ENCODE data around the gene TIGD2.
"Not testable (repeated sequence)": the region's sequence is repeated elsewhere in the genome, so short reads cannot be mapped to it uniquely, and the experiment has no call there.

The TIGD2 gene

GRCh38 chr4:89136525-89136924, 25.2 kb downstream of the TIGD2 start:
- no peaks in the 10 kb centered on the region for H3K4me1 Mint-ChIP-seq (ENCODE audit: low read depth)
- no peak for DNase-seq
- no peak overlapping the region for H3K27ac Mint-ChIP-seq
- H3K27me3 Mint-ChIP-seq, result no peaks in the 10 kb centered on the region
- H3K9me3 Mint-ChIP-seq, result no peaks in the 10 kb centered on the region
- H3K4me3 Mint-ChIP-seq, result no peak overlapping the region
- H3K36me3 Mint-ChIP-seq (ENCODE audit: low read depth), result no peaks in the 10 kb centered on the region

GRCh38 chr4:89137231-89137630, 25.9 kb downstream of the TIGD2 start:
- no peaks in the 10 kb centered on the region for H3K27me3 Mint-ChIP-seq
- no peaks in the 10 kb centered on the region for H3K36me3 Mint-ChIP-seq (ENCODE audit: low read depth)
- H3K27ac Mint-ChIP-seq, result no peak overlapping the region
- no peak overlapping the region for H3K4me3 Mint-ChIP-seq
- DNase-seq, result no peak
- no peaks in the 10 kb centered on the region for H3K9me3 Mint-ChIP-seq
- H3K4me1 Mint-ChIP-seq (ENCODE audit: low read depth), result no peaks in the 10 kb centered on the region

- H3K4me3 Mint-ChIP-seq, result no peak overlapping the region
- H3K36me3 Mint-ChIP-seq (ENCODE audit: low read depth), result no peaks in the 10 kb centered on the region
- no peaks in the 10 kb centered on the region for H3K9me3 Mint-ChIP-seq
- no peak for DNase-seq
- H3K4me1 Mint-ChIP-seq (ENCODE audit: low read depth), result no peaks in the 10 kb centered on the region
- no peaks in the 10 kb centered on the region for H3K27me3 Mint-ChIP-seq
- no peak overlapping the region for H3K27ac Mint-ChIP-seq
These were observed 26.4 kb downstream of the TIGD2 start for GRCh38 chr4:89137695-89138094.

DNA sequence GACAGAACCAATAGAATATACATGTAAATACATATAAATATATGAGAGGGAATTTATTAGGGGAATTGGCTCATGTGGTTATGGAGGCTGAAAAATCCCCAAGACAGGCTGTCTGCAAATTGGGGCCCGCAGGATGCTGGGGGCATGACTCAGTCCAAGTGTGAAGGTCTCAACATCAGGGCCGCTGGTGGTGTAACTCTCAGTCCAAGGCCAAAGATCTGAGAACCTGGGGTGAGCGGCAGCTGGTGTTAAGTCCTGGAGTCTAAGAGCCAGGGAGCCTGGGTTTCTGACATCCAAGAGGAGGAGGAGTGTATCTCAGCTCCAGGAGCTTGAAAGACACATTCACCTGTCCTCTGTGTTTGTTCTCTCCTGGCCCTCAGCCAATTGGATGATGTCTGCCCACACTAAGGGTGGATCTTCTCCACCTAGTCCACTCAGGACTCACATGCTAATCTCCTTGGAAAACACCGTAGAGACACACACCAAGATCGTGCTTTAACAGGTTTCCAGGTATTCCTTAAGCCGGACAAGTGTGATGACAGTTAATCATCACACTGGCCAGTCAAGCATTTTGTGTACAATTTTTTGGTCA, 28.9 kb downstream of the TIGD2 start:
- no peak overlapping the region for H3K27ac Mint-ChIP-seq
- H3K27me3 Mint-ChIP-seq, result no peaks in the 10 kb centered on the region
- H3K4me1 Mint-ChIP-seq (ENCODE audit: low read depth), result no peaks in the 10 kb centered on the region
- DNase-seq, result no peak
- H3K9me3 Mint-ChIP-seq, result no peaks in the 10 kb centered on the region
- no peaks in the 10 kb centered on the region for H3K36me3 Mint-ChIP-seq (ENCODE audit: low read depth)
- H3K4me3 Mint-ChIP-seq, result no peak overlapping the region

- no peak overlapping the region for H3K27ac Mint-ChIP-seq
- no peaks in the 10 kb centered on the region for H3K27me3 Mint-ChIP-seq
These were observed 31.6 kb downstream of the TIGD2 start for GRCh38 chr4:89142691-89143669.

GRCh38 chr4:89144652-89145051, 33.3 kb downstream of the TIGD2 start:
- H3K27me3 Mint-ChIP-seq; H3K9me3 Mint-ChIP-seq; DNase-seq; H3K4me3 Mint-ChIP-seq; H3K4me1 Mint-ChIP-seq (ENCODE audit: low read depth); H3K36me3 Mint-ChIP-seq (ENCODE audit: low read depth); H3K27ac Mint-ChIP-seq: not testable (repeated sequence)

More at GRCh38 chr4:89142691-89143669, 31.6 kb downstream of the TIGD2 start:
- Mint-ChIP-seq H3K4me1 (ENCODE audit: low read depth) (no peaks in the 10 kb centered on the region), H3K36me3 (ENCODE audit: low read depth) (no peaks in the 10 kb centered on the region), H3K4me3 (no peak overlapping the region), H3K9me3 (no peaks in the 10 kb centered on the region)
- DNase-seq, result no peak

GRCh38 chr4:89146196-89146595, 34.9 kb downstream of the TIGD2 start:
- Mint-ChIP-seq H3K27ac (no peak overlapping the region), H3K27me3 (no peaks in the 10 kb centered on the region), H3K4me1 (ENCODE audit: low read depth) (no peaks in the 10 kb centered on the region), H3K4me3 (no peak overlapping the region), H3K36me3 (ENCODE audit: low read depth) (no peaks in the 10 kb centered on the region), H3K9me3 (peaks cover 3% of the 10 kb centered on the region)
- no peak for DNase-seq

DNA sequence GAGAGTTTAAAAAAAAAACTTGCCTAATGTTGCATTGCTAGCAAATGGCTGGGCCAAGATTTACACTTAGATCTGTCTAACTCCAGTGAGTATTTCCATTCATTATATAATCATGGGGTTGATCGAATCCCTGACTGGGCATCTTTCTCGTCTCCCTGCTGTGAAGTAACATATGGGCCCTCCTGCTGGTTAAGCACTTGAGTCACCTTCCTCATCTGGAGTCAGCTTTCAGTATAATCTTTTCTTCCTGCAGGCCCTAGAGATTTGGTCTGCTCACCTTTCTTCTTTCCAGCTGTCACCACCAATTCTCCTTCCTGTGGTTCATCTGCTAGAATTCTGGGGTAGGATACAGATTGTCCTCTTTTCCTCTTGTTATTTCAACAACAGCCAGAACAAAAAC, 41.6 kb downstream of the TIGD2 start:
- H3K9me3 Mint-ChIP-seq, result peaks cover 3% of the 10 kb centered on the region
- no peak overlapping the region for H3K4me3 Mint-ChIP-seq
- no peaks in the 10 kb centered on the region for H3K4me1 Mint-ChIP-seq (ENCODE audit: low read depth)
- no peak overlapping the region for H3K27ac Mint-ChIP-seq
- H3K27me3 Mint-ChIP-seq, result peaks cover 2% of the 10 kb centered on the region
- no peak for DNase-seq
- H3K36me3 Mint-ChIP-seq (ENCODE audit: low read depth), result no peaks in the 10 kb centered on the region

DNA sequence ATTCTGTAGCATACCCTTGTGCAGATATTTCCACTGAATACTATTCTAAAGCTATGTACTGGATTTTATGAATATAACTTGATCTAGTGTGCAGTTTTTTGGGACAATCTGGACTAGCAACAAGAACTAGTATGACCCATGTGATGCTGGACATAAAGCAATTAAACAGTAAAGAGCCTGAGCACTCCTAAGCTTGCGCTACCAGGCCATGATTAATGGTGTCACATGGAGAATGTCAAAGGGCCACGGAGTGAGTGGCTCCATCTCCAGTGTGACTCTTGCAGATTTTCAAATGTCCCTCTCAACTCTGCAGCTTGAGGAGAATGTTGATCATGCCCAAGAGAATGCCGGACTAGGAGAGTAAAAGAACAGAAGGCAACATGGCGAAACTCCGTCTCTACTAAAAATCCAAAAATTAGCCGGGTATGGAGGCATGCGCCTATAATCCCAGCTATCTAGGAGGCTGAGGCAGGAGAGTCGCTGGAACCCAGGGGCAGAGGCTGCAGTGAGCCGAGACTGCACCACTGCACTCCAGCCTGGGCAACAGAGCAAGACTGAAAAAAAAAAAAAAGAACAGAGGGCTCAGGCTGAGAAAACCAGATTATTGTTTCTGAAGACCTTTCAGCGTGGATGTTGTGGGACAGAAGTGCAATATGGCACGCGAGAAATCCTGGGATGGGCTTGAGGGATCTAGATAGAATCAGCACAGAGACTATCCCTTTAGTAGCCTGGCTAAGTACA, 45.0 kb downstream of the TIGD2 start:
- no peaks in the 10 kb centered on the region for H3K4me1 Mint-ChIP-seq (ENCODE audit: low read depth)
- H3K27me3 Mint-ChIP-seq, result peaks cover 2% of the 10 kb centered on the region
- no peaks in the 10 kb centered on the region for H3K9me3 Mint-ChIP-seq
- no peak overlapping the region for H3K27ac Mint-ChIP-seq
- no peak overlapping the region for H3K4me3 Mint-ChIP-seq
- DNase-seq, result no peak
- H3K36me3 Mint-ChIP-seq (ENCODE audit: low read depth), result no peaks in the 10 kb centered on the region

- Mint-ChIP-seq H3K4me3 (no peak overlapping the region), H3K4me1 (ENCODE audit: low read depth) (no peaks in the 10 kb centered on the region), H3K27me3 (peaks cover 2% of the 10 kb centered on the region), H3K27ac (no peak overlapping the region), H3K36me3 (ENCODE audit: low read depth) (no peaks in the 10 kb centered on the region), H3K9me3 (no peaks in the 10 kb centered on the region)
- DNase-seq, result no peak
These were observed 46.2 kb downstream of the TIGD2 start for GRCh38 chr4:89157488-89158024.

DNA sequence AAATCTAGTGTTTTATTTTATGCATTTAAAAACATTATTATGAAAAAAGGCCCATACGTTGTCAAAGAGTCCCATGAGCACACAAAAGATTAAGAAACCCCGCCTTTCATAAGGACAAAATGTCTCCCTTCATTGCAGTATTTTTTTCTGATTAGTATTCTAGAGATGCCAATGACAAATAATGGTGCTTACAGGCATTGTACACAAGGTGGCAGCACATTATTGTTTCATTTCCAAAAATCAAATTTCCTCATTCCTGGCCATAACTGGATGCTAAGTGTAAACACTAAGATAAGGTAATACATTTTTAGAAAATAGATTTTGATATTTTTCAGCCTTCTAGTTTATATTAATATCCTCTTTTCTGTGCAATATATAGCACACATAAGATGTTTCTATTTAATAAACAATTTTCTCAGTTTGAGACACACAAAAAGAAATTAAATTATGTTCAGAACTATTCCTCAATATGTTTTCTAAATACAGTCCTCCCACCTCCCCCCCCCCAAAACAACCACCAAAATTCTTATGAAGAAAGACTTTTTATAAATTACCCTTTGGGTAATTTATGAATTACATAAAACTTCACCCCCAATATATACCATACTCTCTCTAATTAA, 47.7 kb downstream of the TIGD2 start:
- Mint-ChIP-seq H3K36me3 (ENCODE audit: low read depth) (no peaks in the 10 kb centered on the region), H3K9me3 (no peaks in the 10 kb centered on the region), H3K4me3 (no peak overlapping the region), H3K4me1 (ENCODE audit: low read depth) (no peaks in the 10 kb centered on the region), H3K27ac (no peak overlapping the region), H3K27me3 (peaks cover 2% of the 10 kb centered on the region)
- no peak for DNase-seq

DNA sequence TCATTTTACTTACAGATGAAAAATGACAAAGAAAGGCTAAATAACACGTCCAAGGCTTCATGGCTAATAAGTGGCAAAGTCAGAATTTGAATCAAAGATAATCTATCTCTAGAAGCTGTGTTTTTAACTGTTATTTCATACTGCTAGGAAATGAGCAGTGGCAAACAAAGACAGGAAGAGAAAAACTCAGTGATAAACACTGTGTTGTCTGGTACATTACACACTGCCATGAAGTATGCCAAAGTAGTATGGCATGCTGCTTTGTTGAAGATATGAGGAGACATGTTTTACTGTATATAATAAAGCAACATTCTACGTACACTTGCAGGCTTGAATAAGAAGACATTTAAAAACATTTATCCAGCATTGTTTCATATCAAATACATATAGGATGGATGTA, 49.5 kb downstream of the TIGD2 start:
- no peaks in the 10 kb centered on the region for H3K36me3 Mint-ChIP-seq (ENCODE audit: low read depth)
- peaks cover 11% of the 10 kb centered on the region for H3K27me3 Mint-ChIP-seq
- no peak for DNase-seq
- H3K4me1 Mint-ChIP-seq (ENCODE audit: low read depth), result peaks cover 4% of the 10 kb centered on the region
- no peak overlapping the region for H3K4me3 Mint-ChIP-seq
- H3K9me3 Mint-ChIP-seq, result no peaks in the 10 kb centered on the region
- H3K27ac Mint-ChIP-seq, result no peak overlapping the region

- Mint-ChIP-seq H3K4me3 (no peak overlapping the region), H3K4me1 (ENCODE audit: low read depth) (peaks cover 4% of the 10 kb centered on the region), H3K9me3 (no peaks in the 10 kb centered on the region), H3K36me3 (ENCODE audit: low read depth) (no peaks in the 10 kb centered on the region), H3K27ac (no peak overlapping the region), H3K27me3 (peaks cover 15% of the 10 kb centered on the region)
- no peak for DNase-seq
These were observed 50.5 kb downstream of the TIGD2 start for GRCh38 chr4:89161841-89162240.

DNA sequence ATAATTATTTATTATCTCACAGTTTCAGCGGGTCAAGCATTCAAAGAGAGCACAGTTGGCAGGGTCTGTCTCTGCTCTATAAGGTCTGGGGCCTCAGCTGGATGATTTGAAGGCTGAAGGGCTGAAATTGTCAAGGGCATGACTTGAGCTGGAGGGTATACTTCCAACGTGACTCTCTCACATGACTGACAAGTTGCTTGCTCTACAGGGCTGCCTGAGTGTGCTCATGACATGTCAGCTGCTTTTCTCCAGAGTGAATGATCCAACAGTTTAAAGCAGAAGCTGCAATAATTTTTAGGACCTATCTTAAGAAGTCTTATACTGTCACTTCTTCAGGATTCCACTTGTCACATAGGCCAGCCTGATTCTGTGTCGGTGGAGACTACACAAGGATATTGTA, 51.2 kb downstream of the TIGD2 start:
- Mint-ChIP-seq H3K4me1 (ENCODE audit: low read depth) (peaks cover 4% of the 10 kb centered on the region), H3K27me3 (peaks cover 17% of the 10 kb centered on the region), H3K9me3 (no peaks in the 10 kb centered on the region), H3K27ac (no peak overlapping the region), H3K36me3 (ENCODE audit: low read depth) (no peaks in the 10 kb centered on the region), H3K4me3 (no peak overlapping the region)
- no peak for DNase-seq
